H1 (cell line): Measurements from ENCODE around the gene EVC2. TPM values are rescaled to one million over a fixed set of nuclear protein-coding genes. Genes with fewer than 3 reads are reported as not detected.

Experiments used
- CTCF ChIA-PET: fragments of 300-600 bp; sonication (Branson Sonifier 250); formaldehyde crosslinking; loops from one replicate; lab custom pipeline; 2021; ENCODE audit not compliant: partially characterized antibody; lab: Charles Lee
- POLR2A ChIA-PET: fragments of 300-600 bp; sonication (Branson Sonifier 250); formaldehyde crosslinking; loops from one replicate; lab custom pipeline; 2021; ENCODE audit warnings: inconsistent platforms; ENCODE audit not compliant: partially characterized antibody; lab: Charles Lee
- DNase-seq, 2 experiments: peaks; one replicate each; pipeline versions ENCODE4 v3.0.0 to v3.0.0-alpha.2; 2010 to 2022; ENCODE audit warnings: low spot score in 2 of 2, low read depth in 1 of 2, mixed read lengths in 1 of 2
- FAIRE-seq: peaks from 2 replicates; lab custom pipeline; 2011; peaks lifted over from hg19 to GRCh38; lab: Jason Lieb, UNC
- H2AFZ ChIP-seq: 2 replicates; pipeline ENCODE4 v1.8.1; 2012; ENCODE audit warnings: low read length, inconsistent platforms
- H2AK5ac ChIP-seq: 2 replicates; pipeline ENCODE4 v1.6.1; 2013; ENCODE audit warnings: low read depth, low read length
- H2BK120ac ChIP-seq: replicated peaks from 2 replicates; pipeline ENCODE3; 2013; ENCODE audit warnings: low read depth, low read length, inconsistent platforms
- H2BK12ac ChIP-seq: 2 replicates; pipeline ENCODE4 v1.6.1; 2013; ENCODE audit warnings: low read depth, low read length
- H2BK15ac ChIP-seq: 2 replicates; pipeline ENCODE4 v1.6.1; 2013; ENCODE audit warnings: low read length
- H2BK20ac ChIP-seq: 2 replicates; pipeline ENCODE4 v1.6.1; 2013; ENCODE audit warnings: low read length
- H2BK5ac ChIP-seq: 2 replicates; pipeline ENCODE4 v1.6.1; 2013; ENCODE audit warnings: low read depth, low read length
- H3K14ac ChIP-seq: 2 replicates; pipeline ENCODE4 v1.6.1; 2013; ENCODE audit warnings: inconsistent platforms; ENCODE audit not compliant: insufficient read length
- H3K18ac ChIP-seq: 2 replicates; pipeline ENCODE4 v1.6.1; 2013; ENCODE audit warnings: low read length; ENCODE audit errors: extremely low read depth
- H3K23ac ChIP-seq: 2 replicates; pipeline ENCODE4 v1.6.1; 2013; ENCODE audit warnings: inconsistent platforms; ENCODE audit not compliant: insufficient read length
- H3K23me2 ChIP-seq: 2 replicates; pipeline ENCODE4 v1.6.1; 2013; ENCODE audit warnings: low read depth, low read length
- H3K27ac ChIP-seq: 2 replicates; pipeline ENCODE4 v1.6.1; 2011; ENCODE audit warnings: low read depth, low read length, inconsistent platforms
- H3K27me3 ChIP-seq, 4 experiments: replicated peaks in 1 of 4; 1 replicate in 1 of 4; 2 replicates in 3 of 4; pipeline versions ENCODE4 v1.6.1 to v1.8.1; 2011 to 2013; ENCODE audit warnings: low read length in 3 of 4, mild to moderate bottlenecking in 3 of 4, inconsistent platforms in 2 of 4, mixed read lengths in 2 of 4, moderate library complexity in 1 of 4; ENCODE audit not compliant: control insufficient read depth in 3 of 4, insufficient read depth in 3 of 4; ENCODE audit errors: extremely low read depth in 1 of 4
- H3K36me3 ChIP-seq, 4 experiments: 2 replicates each; pipeline versions ENCODE4 v1.6.1 to v1.8.1; 2011 to 2013; ENCODE audit warnings: mild to moderate bottlenecking in 4 of 4, low read length in 3 of 4, moderate library complexity in 2 of 4, control low read depth in 1 of 4, inconsistent platforms in 1 of 4; ENCODE audit not compliant: insufficient read depth in 4 of 4, control insufficient read depth in 2 of 4
- H3K4ac ChIP-seq: replicated peaks from 2 replicates; pipeline ENCODE3; 2013; ENCODE audit warnings: low read length, low read depth, mixed read lengths, inconsistent platforms; ENCODE audit not compliant: insufficient read length
- H3K4me1 ChIP-seq, 4 experiments: replicated peaks in 1 of 4; 1 replicate in 1 of 4; 2 replicates in 3 of 4; pipeline versions ENCODE4 v1.6.1 to v1.8.1; 2011 to 2013; ENCODE audit warnings: low read length in 3 of 4, inconsistent platforms in 2 of 4, mixed read lengths in 1 of 4; ENCODE audit not compliant: insufficient read depth in 4 of 4, control insufficient read depth in 3 of 4
- H3K4me2 ChIP-seq, 2 experiments: 2 replicates each; pipeline versions ENCODE4 v1.6.1 to v1.8.1; 2011 to 2013; ENCODE audit warnings: low read depth in 2 of 2, low read length in 2 of 2, control low read depth in 1 of 2, inconsistent platforms in 1 of 2, mild to moderate bottlenecking in 1 of 2; ENCODE audit not compliant: insufficient read depth in 1 of 2
- H3K4me3 ChIP-seq, 4 experiments: fragments of 200-600, 300-600 bp in 1 of 4; sonication (generic), shearing (Covaris generic), sonication (Bioruptor Twin) in 1 of 4; 2 replicates each; pipeline versions ENCODE4 v1.5.1 to v1.8.1; 2011 to 2016; ENCODE audit warnings: low read length in 4 of 4, low read depth in 3 of 4, control low read depth in 2 of 4, inconsistent platforms in 2 of 4, mild to moderate bottlenecking in 2 of 4, mixed read lengths in 1 of 4, moderate library complexity in 1 of 4; ENCODE audit not compliant: insufficient read depth in 2 of 4; ENCODE audit errors: extremely low read depth in 1 of 4
- H3K56ac ChIP-seq: replicated peaks from 2 replicates; pipeline ENCODE3; 2013; ENCODE audit warnings: low read depth, mild to moderate bottlenecking, mixed read lengths, low read length, inconsistent platforms; ENCODE audit not compliant: insufficient read length
- H3K79me1 ChIP-seq: 2 replicates; pipeline ENCODE4 v1.6.1; 2013; ENCODE audit warnings: low read depth, low read length, control low read depth
- H3K79me2 ChIP-seq, 2 experiments: 2 replicates each; pipeline versions ENCODE4 v1.6.1 to v1.8.1; 2012 to 2013; ENCODE audit warnings: low read length in 2 of 2, mild to moderate bottlenecking in 2 of 2, inconsistent platforms in 1 of 2; ENCODE audit not compliant: insufficient read depth in 2 of 2, control insufficient read depth in 1 of 2
- H3K9ac ChIP-seq, 4 experiments: replicated peaks in 1 of 4; 1 replicate in 1 of 4; 2 replicates in 3 of 4; pipeline versions ENCODE4 v1.6.1 to v1.8.1; 2011 to 2013; ENCODE audit warnings: low read depth in 3 of 4, low read length in 3 of 4, control low read depth in 2 of 4, mild to moderate bottlenecking in 2 of 4, moderate library complexity in 2 of 4, inconsistent platforms in 1 of 4; ENCODE audit errors: extremely low read depth in 1 of 4
- H3K9me3 ChIP-seq, 2 experiments: 2 replicates each; pipeline versions ENCODE4 v1.6.1 to v1.8.1; 2012 to 2013; ENCODE audit warnings: mild to moderate bottlenecking in 2 of 2, moderate library complexity in 2 of 2, control low read depth in 1 of 2, inconsistent platforms in 1 of 2, low read depth in 1 of 2, low read length in 1 of 2, mixed read lengths in 1 of 2; ENCODE audit not compliant: insufficient read depth in 2 of 2
- H4K20me1 ChIP-seq, 2 experiments: replicated peaks in 1 of 2; 2 replicates each; pipeline versions ENCODE3 to v1.8.1; 2011 to 2013; ENCODE audit warnings: inconsistent platforms in 2 of 2, low read length in 2 of 2, mild to moderate bottlenecking in 1 of 2; ENCODE audit not compliant: insufficient read depth in 2 of 2, control insufficient read depth in 1 of 2
- H4K5ac ChIP-seq: 2 replicates; pipeline ENCODE4 v1.6.1; 2013; ENCODE audit warnings: low read length, low read depth, mixed read lengths, inconsistent platforms; ENCODE audit not compliant: insufficient read length
- H4K8ac ChIP-seq: 2 replicates; pipeline ENCODE4 v1.8.0; 2013; ENCODE audit warnings: mild to moderate bottlenecking, moderate library complexity, low read length, inconsistent platforms; ENCODE audit not compliant: insufficient read depth; ENCODE audit errors: extremely low read depth
- H4K91ac ChIP-seq: replicated peaks from 2 replicates; pipeline ENCODE3; 2013; ENCODE audit warnings: low read length, mixed read lengths, inconsistent platforms; ENCODE audit not compliant: insufficient read length
- ATF2 ChIP-seq: IDR thresholded peaks from 2 replicates; pipeline ENCODE4 v1.6.1; 2012; ENCODE audit warnings: low read length, inconsistent platforms
- SAP30 ChIP-seq: fragments of 300-600 bp; sonication (generic); IDR thresholded peaks from 2 replicates; pipeline ENCODE4 v1.7.1; 2012; ENCODE audit warnings: low read length, moderate library complexity, mild to moderate bottlenecking, inconsistent platforms; ENCODE audit not compliant: insufficient read depth, insufficient replicate concordance
- SIRT6 ChIP-seq: IDR thresholded peaks from one replicate; pipeline ENCODE4 v1.7.1; 2012; ENCODE audit warnings: low read length, inconsistent platforms
- TAF1 ChIP-seq: IDR thresholded peaks from 2 replicates; pipeline ENCODE4 v1.6.1; 2011; ENCODE audit warnings: mild to moderate bottlenecking, low read depth, low read length
- USF2 ChIP-seq: IDR thresholded peaks from 2 replicates; pipeline ENCODE4 v1.6.1; 2011; ENCODE audit warnings: low read length, improper control_type of control experiment
- polyA plus RNA-seq, 7 experiments: library from polyadenylated mRNA; depleted of rRNA in 3 of 7; stranded (reverse) in 5 of 7; unstranded in 2 of 7; fragments of >200 nt in 5 of 7; fragments of 200-250 nt in 2 of 7; gene quantifications; 1 replicate in 5 of 7; 2 replicates in 1 of 7; 4 replicates in 1 of 7; pipeline versions ENCODE4 v1.2.1 to v1.2.3, GENCODE V29; 2011 to 2013; ENCODE audit warnings: missing spikeins in 2 of 7, mixed read lengths in 2 of 7
- total RNA-seq: library from RNA; stranded (reverse); fragmentation: NEBNext Ultra II Directional; extraction: Animal tissue kit (Norgen Biotek cat#: 25700); gene quantifications from 2 replicates; pipeline ENCODE4 v1.2.1, GENCODE V29; 2021

The EVC2 gene
- total and polyA plus RNA-seq, 2 of the 8 experiments (the other 6 are each of a cell fraction or from before 2014, with no cell fraction given): 0.73 to 5.9 TPM

- Histone ChIP-seq H4K5ac (no peak overlapping the region), H3K79me2 (no peaks in the 10 kb centered on the region), H3K27ac (no peak overlapping the region), H3K18ac (no peak overlapping the region), H2BK20ac (no peak overlapping the region), H3K79me1 (no peaks in the 10 kb centered on the region), H2BK5ac (no peak overlapping the region), H3K4me1 (no peaks in the 10 kb centered on the region), H3K9ac (no peak overlapping the region), H3K14ac (no peak overlapping the region), H2AK5ac (no peak overlapping the region), H2BK12ac (no peak overlapping the region), H2BK15ac (no peak overlapping the region), H4K91ac (no peak overlapping the region), H3K23me2 (no peaks in the 10 kb centered on the region), H2BK120ac (no peak overlapping the region), H4K8ac (no peak overlapping the region), H4K20me1 (no peaks in the 10 kb centered on the region), H3K23ac (no peak overlapping the region), H3K36me3 (no peaks in the 10 kb centered on the region), H3K9me3 (peaks cover 11 to 17% of the 10 kb centered on the region in 2 experiments; a peak in 3 of 4 replicates), H3K27me3 (no peaks in the 10 kb centered on the region), H3K4ac (no peak overlapping the region), H3K4me3 (no peak overlapping the region), H3K56ac (no peak overlapping the region), H2AFZ (no peak overlapping the region), H3K4me2 (no peak overlapping the region)
- no peak for DNase-seq
- ChIA-PET POLR2A (no interaction called here), CTCF (interaction anchor here (0.6 kb wide), 1 partner anchor 26 kb away, joined by 3 read pairs; no protein-coding TSS in a partner anchor)
- FAIRE-seq: no peak
- TF ChIP-seq ATF2 (no peak), SIRT6 (no peak), USF2 (no peak), SAP30 (no peak), TAF1 (no peak)
Measured at GRCh38 chr4:5515646-5516045, 192.7 kb downstream of the EVC2 start.
